H1 (cell line): ENCODE measurements around the gene APLP1. TPM values are rescaled to one million over a fixed set of nuclear protein-coding genes. Genes with fewer than 3 reads are reported as not detected.

Experiments used
- CHD1 ChIP-seq: IDR thresholded peaks from 2 replicates; pipeline ENCODE4 v1.6.1; 2012; ENCODE audit warnings: low read depth, low read length, improper control_type of control experiment
- CHD7 ChIP-seq: fragments of 300-600 bp; sonication (generic); IDR thresholded peaks from 2 replicates; pipeline ENCODE4 v1.7.1; 2012; ENCODE audit warnings: low read length, moderate library complexity, mild to moderate bottlenecking, inconsistent platforms; ENCODE audit not compliant: insufficient replicate concordance
- JUND ChIP-seq: IDR thresholded peaks from 2 replicates; pipeline ENCODE4 v1.6.1; 2011; ENCODE audit warnings: mild to moderate bottlenecking, improper control_type of control experiment, low read length
- KDM5A ChIP-seq: fragments of 200-600 bp; IDR thresholded peaks from 2 replicates; pipeline ENCODE4 v1.7.1; 2012; ENCODE audit warnings: mild to moderate bottlenecking, low read length, inconsistent platforms, mixed read lengths
- RAD21 ChIP-seq, 2 experiments: IDR thresholded peaks in 1 of 2; conservative IDR thresholded peaks in 1 of 2; 2 replicates each; pipeline ENCODE4 v1.6.1; 2011; ENCODE audit warnings: low read depth in 2 of 2, low read length in 2 of 2, improper control_type of control experiment in 1 of 2, inconsistent platforms in 1 of 2, mild to moderate bottlenecking in 1 of 2, moderate library complexity in 1 of 2
- polyA plus RNA-seq, 7 experiments: library from polyadenylated mRNA; depleted of rRNA in 3 of 7; stranded (reverse) in 5 of 7; unstranded in 2 of 7; fragments of >200 nt in 5 of 7; fragments of 200-250 nt in 2 of 7; gene quantifications; 1 replicate in 5 of 7; 2 replicates in 1 of 7; 4 replicates in 1 of 7; pipeline versions ENCODE4 v1.2.1 to v1.2.3, GENCODE V29; 2011 to 2013; ENCODE audit warnings: missing spikeins in 2 of 7, mixed read lengths in 2 of 7
- total RNA-seq: library from RNA; stranded (reverse); fragmentation: NEBNext Ultra II Directional; extraction: Animal tissue kit (Norgen Biotek cat#: 25700); gene quantifications from 2 replicates; pipeline ENCODE4 v1.2.1, GENCODE V29; 2021
- TF ChIP-seq, protein P1 (sequence below), 3 experiments: IDR thresholded peaks; 1 replicate in 2 of 3; 2 replicates in 1 of 3; pipeline versions ENCODE4 v1.5.1 to v1.6.1; 2011; ENCODE audit warnings: low read length in 3 of 3, mild to moderate bottlenecking in 3 of 3, inconsistent platforms in 2 of 3, low read depth in 1 of 3, moderate library complexity in 1 of 3; ENCODE audit not compliant: insufficient read depth in 1 of 3; ENCODE audit errors: control extremely low read depth in 1 of 3

The APLP1 gene
- total and polyA plus RNA-seq, 2 of the 8 experiments (the other 6 are each of a cell fraction or from before 2014, with no cell fraction given), result 19.9 to 22.0 TPM

GRCh38 chr19:35851213-35852028, 17.0 kb upstream of the APLP1 start (continued):
- no peak for TF ChIP-seq KDM5A
- TF ChIP-seq JUND, result no peak
- no peak for TF ChIP-seq CHD7
- TF ChIP-seq RAD21 (IDR thresholded peaks at IDR 0.05 in 1 of 2, conservative IDR thresholded peaks at IDR 0.05 in 1 of 2; ENCODE audit: low read depth in 2 of 2, low read length in 2 of 2), result peak; percentile 54 to 64; a peak in 3 of 4 replicates
- TF ChIP-seq, protein P1, sequence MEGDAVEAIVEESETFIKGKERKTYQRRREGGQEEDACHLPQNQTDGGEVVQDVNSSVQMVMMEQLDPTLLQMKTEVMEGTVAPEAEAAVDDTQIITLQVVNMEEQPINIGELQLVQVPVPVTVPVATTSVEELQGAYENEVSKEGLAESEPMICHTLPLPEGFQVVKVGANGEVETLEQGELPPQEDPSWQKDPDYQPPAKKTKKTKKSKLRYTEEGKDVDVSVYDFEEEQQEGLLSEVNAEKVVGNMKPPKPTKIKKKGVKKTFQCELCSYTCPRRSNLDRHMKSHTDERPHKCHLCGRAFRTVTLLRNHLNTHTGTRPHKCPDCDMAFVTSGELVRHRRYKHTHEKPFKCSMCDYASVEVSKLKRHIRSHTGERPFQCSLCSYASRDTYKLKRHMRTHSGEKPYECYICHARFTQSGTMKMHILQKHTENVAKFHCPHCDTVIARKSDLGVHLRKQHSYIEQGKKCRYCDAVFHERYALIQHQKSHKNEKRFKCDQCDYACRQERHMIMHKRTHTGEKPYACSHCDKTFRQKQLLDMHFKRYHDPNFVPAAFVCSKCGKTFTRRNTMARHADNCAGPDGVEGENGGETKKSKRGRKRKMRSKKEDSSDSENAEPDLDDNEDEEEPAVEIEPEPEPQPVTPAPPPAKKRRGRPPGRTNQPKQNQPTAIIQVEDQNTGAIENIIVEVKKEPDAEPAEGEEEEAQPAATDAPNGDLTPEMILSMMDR (IDR thresholded peaks at IDR 0.05; ENCODE audit: control extremely low read depth in 1 of 3, insufficient read depth in 1 of 3, low read depth in 1 of 3, low read length in 3 of 3), result peak; percentile 66 to 89 (median 88)
- no peak for TF ChIP-seq CHD1
